GM12878 (cell line): ENCODE measurements around the gene DTX1. TPM values are rescaled to one million over a fixed set of nuclear protein-coding genes. Genes with fewer than 3 reads are reported as not detected.

Source experiments
- ATAC-seq: fragments of 200-7000 bp; cut with Tn5 transposase; 3 replicates; pipeline ENCODE4 v1.9.1; 2020; ENCODE audit warnings: mild to moderate bottlenecking, moderate library complexity
- BruUV-seq: library from RNA; stranded (reverse); fragments of 400-500 nt; replicated peaks from 2 replicates; lab custom pipeline; 2021; lab: Mats Ljungman, UMichigan
- CTCF ChIA-PET: fragments of 300-600 bp; sonication (Branson Sonifier 250); formaldehyde crosslinking; extraction: SDS; loops from one replicate; lab custom pipeline; 2021; ENCODE audit warnings: inconsistent platforms; lab: Yijun Ruan, JAX
- POLR2A ChIA-PET: fragments of 350-600 bp; formaldehyde crosslinking; extraction: SDS; loops from one replicate; lab custom pipeline; 2021; ENCODE audit warnings: inconsistent platforms; lab: Charles Lee
- RAD21 ChIA-PET: fragments of 300-600 bp; sonication (Branson Sonifier 250); formaldehyde crosslinking; loops from one replicate; lab custom pipeline; 2023; ENCODE audit warnings: antibody characterized with exemption; ENCODE audit not compliant: unreplicated experiment; lab: Charles Lee
- SMC1A ChIA-PET: fragments of 300-600 bp; sonication (Branson Sonifier 250); formaldehyde crosslinking; loops from one replicate; lab custom pipeline; 2023; ENCODE audit not compliant: unreplicated experiment, uncharacterized antibody; lab: Charles Lee
- DNase-seq: peaks from one replicate; pipeline ENCODE4 v3.0.0-alpha.2; 2011; ENCODE audit warnings: low read depth, low spot score
- FAIRE-seq: peaks from 3 replicates; lab custom pipeline; 2011; peaks lifted over from hg19 to GRCh38; lab: Jason Lieb, UNC
- H2AFZ ChIP-seq: 2 replicates; pipeline ENCODE4 v1.6.0; 2011; ENCODE audit warnings: low read depth, low read length, control low read depth; ENCODE audit not compliant: control insufficient read depth
- H3K27ac ChIP-seq: 2 replicates; pipeline ENCODE4 v1.5.1; 2011; ENCODE audit warnings: control low read depth; ENCODE audit not compliant: control insufficient read depth, insufficient read depth
- H3K27me3 ChIP-seq, 2 experiments: replicated peaks in 1 of 2; 2 replicates each; pipeline versions ENCODE4 v1.6.0 to v1.6.1; 2011; ENCODE audit warnings: low read length in 1 of 2; ENCODE audit not compliant: control insufficient read depth in 2 of 2, insufficient read depth in 2 of 2
- H3K36me3 ChIP-seq, 2 experiments: 2 replicates each; pipeline ENCODE4 v1.5.1; 2011; ENCODE audit warnings: low read length in 1 of 2; ENCODE audit not compliant: control insufficient read depth in 2 of 2, insufficient read depth in 2 of 2
- H3K4me1 ChIP-seq: 2 replicates; pipeline ENCODE4 v1.6.1; 2011; ENCODE audit warnings: mild to moderate bottlenecking, low read length, moderate library complexity, mixed read lengths; ENCODE audit not compliant: control insufficient read depth, insufficient read depth
- H3K4me2 ChIP-seq: 2 replicates; pipeline ENCODE4 v1.6.0; 2011; ENCODE audit warnings: control low read depth; ENCODE audit not compliant: control insufficient read depth, insufficient read depth
- H3K4me3 ChIP-seq: fragments of 200-600 bp; sonication (generic); 2 replicates; pipeline ENCODE4 v1.5.1; 2016
- H3K79me2 ChIP-seq: 2 replicates; pipeline ENCODE4 v1.6.0; 2011; ENCODE audit warnings: low read length; ENCODE audit not compliant: control insufficient read depth, insufficient read depth
- H3K9ac ChIP-seq: 2 replicates; pipeline ENCODE4 v1.8.0; 2011; ENCODE audit warnings: low read length, control low read depth, mixed read lengths; ENCODE audit not compliant: control insufficient read depth, insufficient read depth
- H3K9me3 ChIP-seq: replicated peaks from 3 replicates; pipeline ENCODE4 v1.5.1; 2011; ENCODE audit warnings: mild to moderate bottlenecking, low read length; ENCODE audit not compliant: control insufficient read depth, insufficient read depth
- H4K20me1 ChIP-seq: 2 replicates; pipeline ENCODE4 v1.6.0; 2011; ENCODE audit not compliant: control insufficient read depth, insufficient read depth
- BCL3 ChIP-seq: IDR thresholded peaks from 2 replicates; pipeline ENCODE4 v1.6.1; 2011; ENCODE audit warnings: borderline replicate concordance, low read depth, mild to moderate bottlenecking, moderate library complexity, low read length; ENCODE audit not compliant: insufficient read depth, poor library complexity, severe bottlenecking
- ESRRA ChIP-seq: IDR thresholded peaks from 2 replicates; pipeline ENCODE4 v1.6.1; 2012; ENCODE audit warnings: mild to moderate bottlenecking, low read length, improper control_type of control experiment
- LARP7 ChIP-seq: fragments of 450-650 bp; IDR thresholded peaks from 2 replicates; pipeline ENCODE4 v1.6.1; 2017; ENCODE audit warnings: mild to moderate bottlenecking
- MTA3 ChIP-seq: IDR thresholded peaks from 2 replicates; pipeline ENCODE4 v1.6.1; 2012; ENCODE audit warnings: low read length, inconsistent platforms, borderline replicate concordance
- MYB ChIP-seq: fragments of 150-350 bp; IDR thresholded peaks from 2 replicates; pipeline ENCODE4 v1.6.1; 2014; ENCODE audit warnings: mild to moderate bottlenecking, low read depth, low read length, borderline replicate concordance
- NR2F1 ChIP-seq: fragments of 450-650 bp; conservative IDR thresholded peaks from 2 replicates; pipeline ENCODE4 v1.6.1; 2017; ENCODE audit warnings: mild to moderate bottlenecking
- POLR2A ChIP-seq: IDR thresholded peaks from 2 replicates; pipeline ENCODE4 v1.6.1; 2011; ENCODE audit warnings: low read depth, mild to moderate bottlenecking, low read length
- SPI1 ChIP-seq: IDR thresholded peaks from 2 replicates; pipeline ENCODE4 v1.6.1; 2011; ENCODE audit warnings: low read depth, mild to moderate bottlenecking, low read length, moderate library complexity, borderline replicate concordance; ENCODE audit not compliant: insufficient read depth
- SREBF2 ChIP-seq: IDR thresholded peaks from 2 replicates; pipeline ENCODE4 v1.6.1; 2012; ENCODE audit warnings: mild to moderate bottlenecking, low read length
- TARDBP ChIP-seq: IDR thresholded peaks from 2 replicates; pipeline ENCODE4 v1.6.1; 2016; ENCODE audit warnings: borderline replicate concordance
- TCF3 ChIP-seq: IDR thresholded peaks from 2 replicates; pipeline ENCODE4 v1.6.1; 2012; ENCODE audit warnings: low read depth, mild to moderate bottlenecking, low read length, borderline replicate concordance; ENCODE audit not compliant: insufficient read depth
- YY1 ChIP-seq: IDR thresholded peaks from 2 replicates; pipeline ENCODE4 v1.6.1; 2011; ENCODE audit warnings: low read depth, mild to moderate bottlenecking, low read length
- ZNF207 ChIP-seq: fragments of 450-650 bp; IDR thresholded peaks from 2 replicates; pipeline ENCODE4 v1.6.1; 2014; ENCODE audit warnings: antibody characterized with exemption, mild to moderate bottlenecking, borderline replicate concordance
- ZNF274 ChIP-seq: IDR thresholded peaks from one replicate; pipeline ENCODE4 v1.8.0; 2011; ENCODE audit not compliant: insufficient read length, insufficient read depth
- WGBS: methylation state at CpG from one replicate; pipeline ENCODE4 v1.1.6; 2016; ENCODE audit warnings: low lambda C conversion rate; ENCODE audit not compliant: insufficient replicate concordance, insufficient coverage; ENCODE audit errors: missing lambda C conversion rate; 5-methylcytosine and 5-hydroxymethylcytosine counted together
- in situ Hi-C: fragments of 300-500 bp; cut with MboI; formaldehyde crosslinking; loops from 9 replicates; pipeline ENCODE4 v1.14.3; 2018; ENCODE audit warnings: mixed read lengths
- intact Hi-C: fragments of 100-400 bp; cut with micrococcal nuclease; formaldehyde crosslinking; loops from one replicate; pipeline ENCODE4 v1.14.2; 2022; ENCODE audit not compliant: unreplicated experiment
- polyA plus RNA-seq, 11 experiments: library from polyadenylated mRNA; depleted of rRNA in 4 of 11; unstranded in 6 of 11; stranded (reverse) in 5 of 11; fragments of >200 nt; fragmentation: Nextera tagmentation in 4 of 11; fragmentation: Illumina TruSeq in 1 of 11; extraction: Ambion mirVana in 4 of 11; extraction: Trizol in 1 of 11; gene quantifications; 1 replicate in 1 of 11; 2 replicates in 10 of 11; pipeline versions ENCODE4 v1.2.1 to v1.2.3, GENCODE V29; 2011 to 2016; ENCODE audit warnings: inconsistent platforms in 2 of 11, missing spikeins in 2 of 11, low read depth in 1 of 11
- total RNA-seq, 4 experiments: library from RNA; depleted of rRNA in 3 of 4; stranded (reverse); fragments of >200 nt in 3 of 4; fragmentation: Illumina TruSeq in 1 of 4; extraction: Trizol in 1 of 4; gene quantifications; 2 replicates each; pipeline versions ENCODE4 v1.2.1 to v1.2.3, GENCODE V29; 2013 to 2021
- TF ChIP-seq, protein P1 (sequence below): fragments of 450-650 bp; conservative IDR thresholded peaks from 2 replicates; pipeline ENCODE4 v1.6.1; 2017; ENCODE audit warnings: mild to moderate bottlenecking, moderate library complexity
- TF ChIP-seq, protein P2 (sequence below): fragments of 450-650 bp; IDR thresholded peaks from 2 replicates; pipeline ENCODE4 v1.6.1; 2018; ENCODE audit warnings: mild to moderate bottlenecking, low read depth, moderate library complexity; ENCODE audit not compliant: partially characterized antibody

The DTX1 gene
- total and polyA plus RNA-seq, 10 of the 15 experiments (the other 5 are each of a cell fraction or from before 2014, with no cell fraction given) = 0.09 to 2.8 (median 0.66) TPM

DNA sequence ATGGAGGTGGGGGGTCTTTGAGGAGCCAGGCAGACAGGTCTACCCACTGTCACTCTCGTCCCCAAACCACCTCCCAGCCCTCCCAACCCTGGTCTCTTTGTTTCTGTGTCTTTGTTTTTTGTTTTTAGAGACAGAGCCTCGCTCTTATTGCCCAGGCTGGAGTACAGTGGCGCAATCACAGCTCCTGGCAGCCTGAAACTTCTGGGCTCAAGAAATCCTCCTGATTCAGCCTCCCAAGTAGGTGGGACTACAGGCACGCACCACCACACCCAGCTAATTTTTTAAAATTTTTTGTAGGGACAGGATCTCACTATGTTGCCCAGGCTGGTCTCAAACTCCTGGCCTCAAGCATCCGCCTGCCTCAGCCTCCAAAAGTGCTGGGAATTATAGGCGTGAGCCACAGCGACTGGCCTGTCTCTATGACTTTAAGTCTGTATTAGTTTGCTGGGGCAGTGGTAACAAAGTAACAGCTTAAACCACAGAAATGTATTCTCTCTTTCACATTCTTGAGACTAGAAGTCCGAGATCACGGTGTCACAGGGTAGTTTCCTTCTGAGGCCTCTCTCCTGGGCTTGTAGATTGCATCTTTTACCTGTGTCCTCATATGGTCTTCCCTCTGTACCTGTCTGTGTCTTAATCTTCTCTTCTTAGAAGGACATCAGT is 26.1 kb downstream of the DTX1 start (continued):
- TF ChIP-seq ZNF274 = no peak
- TF ChIP-seq MTA3 = no peak
- no peak; the same call in 1 of the 2 replicates for TF ChIP-seq NR2F1
- TF ChIP-seq TARDBP = no peak
- TF ChIP-seq, protein P1, sequence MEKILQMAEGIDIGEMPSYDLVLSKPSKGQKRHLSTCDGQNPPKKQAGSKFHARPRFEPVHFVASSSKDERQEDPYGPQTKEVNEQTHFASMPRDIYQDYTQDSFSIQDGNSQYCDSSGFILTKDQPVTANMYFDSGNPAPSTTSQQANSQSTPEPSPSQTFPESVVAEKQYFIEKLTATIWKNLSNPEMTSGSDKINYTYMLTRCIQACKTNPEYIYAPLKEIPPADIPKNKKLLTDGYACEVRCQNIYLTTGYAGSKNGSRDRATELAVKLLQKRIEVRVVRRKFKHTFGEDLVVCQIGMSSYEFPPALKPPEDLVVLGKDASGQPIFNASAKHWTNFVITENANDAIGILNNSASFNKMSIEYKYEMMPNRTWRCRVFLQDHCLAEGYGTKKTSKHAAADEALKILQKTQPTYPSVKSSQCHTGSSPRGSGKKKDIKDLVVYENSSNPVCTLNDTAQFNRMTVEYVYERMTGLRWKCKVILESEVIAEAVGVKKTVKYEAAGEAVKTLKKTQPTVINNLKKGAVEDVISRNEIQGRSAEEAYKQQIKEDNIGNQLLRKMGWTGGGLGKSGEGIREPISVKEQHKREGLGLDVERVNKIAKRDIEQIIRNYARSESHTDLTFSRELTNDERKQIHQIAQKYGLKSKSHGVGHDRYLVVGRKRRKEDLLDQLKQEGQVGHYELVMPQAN = no peak

DNA sequence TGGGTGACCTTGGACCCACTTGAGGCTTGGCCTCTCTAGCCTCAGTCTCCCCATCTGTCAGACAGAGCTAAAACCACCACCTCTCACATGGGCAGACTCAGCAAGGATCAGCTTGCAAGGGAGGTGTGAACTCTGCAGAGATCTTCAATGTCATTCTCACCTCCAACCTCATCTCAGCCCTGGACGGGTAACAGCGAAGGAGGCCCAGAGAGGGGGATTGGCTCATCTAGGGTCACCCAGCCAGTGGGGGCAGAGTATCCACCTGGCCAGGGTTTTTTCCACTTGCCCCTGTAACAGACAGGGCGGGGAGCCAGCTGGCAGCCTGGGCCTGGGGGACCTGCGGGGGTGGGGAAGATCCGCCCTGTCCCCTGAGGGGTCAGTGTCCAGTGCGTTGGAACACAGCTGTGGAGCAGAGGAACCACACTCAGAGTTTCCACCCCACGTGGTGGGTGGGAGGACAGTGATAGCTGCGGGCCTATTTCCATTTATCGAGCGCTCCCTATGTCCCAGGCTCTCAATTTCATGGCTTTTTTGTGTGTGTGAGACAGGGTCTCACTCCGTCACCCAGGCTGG is 27.4 kb downstream of the DTX1 start:
- H3K9ac ChIP-seq = no peak overlapping the region
- ChIA-PET CTCF (interaction anchor here (0.6 to 1.8 kb wide), 6 partner anchors 9 to 91 kb away, joined by 3 to 7 read pairs (median 4); no protein-coding TSS in a partner anchor), SMC1A (interaction anchor here (0.8 to 5.5 kb wide), 7 partner anchors 8 to 25 kb away, joined by 3 to 29 read pairs (median 4); no protein-coding TSS in a partner anchor), POLR2A (interaction anchor here (0.9 to 1.7 kb wide), 3 partner anchors 9 to 22 kb away, joined by 4 to 7 read pairs (median 4); no protein-coding TSS in a partner anchor), RAD21 (interaction anchor here (1.0 to 2.6 kb wide), 3 partner anchors 9 to 35 kb away, joined by 4 to 8 read pairs (median 7); no protein-coding TSS in a partner anchor)
- intact Hi-C loops = no loop called here
- ATAC-seq (no peak), DNase-seq (no peak), FAIRE-seq (no peak)
- peaks cover 62% of the 10 kb centered on the region for H3K4me1 ChIP-seq
- H3K27me3 ChIP-seq = no peaks in the 10 kb centered on the region
- WGBS = 73% methylated on average over 11 of the region's 11 CpGs
- H3K4me3 ChIP-seq = no peak overlapping the region
- in situ Hi-C loops = no loop called here
- H3K4me2 ChIP-seq = no peak overlapping the region
- H3K27ac ChIP-seq = no peak overlapping the region
- H3K36me3 ChIP-seq = peaks cover 0 to 3% of the 10 kb centered on the region in 2 experiments; a peak in 2 of 4 replicates
- no peak overlapping the region for H2AFZ ChIP-seq
- H3K79me2 ChIP-seq = no peaks in the 10 kb centered on the region
- no TSS peak for BruUV-seq
- H3K9me3 ChIP-seq = no peaks in the 10 kb centered on the region
- no peaks in the 10 kb centered on the region for H4K20me1 ChIP-seq
- TF ChIP-seq ZNF207 (no peak), BCL3 (no peak), MYB (no peak), SPI1 (no peak), ESRRA (no peak), LARP7 (no peak), SREBF2 (no peak), POLR2A (no peak), YY1 (no peak), TCF3 (no peak)
- TF ChIP-seq, protein P2, sequence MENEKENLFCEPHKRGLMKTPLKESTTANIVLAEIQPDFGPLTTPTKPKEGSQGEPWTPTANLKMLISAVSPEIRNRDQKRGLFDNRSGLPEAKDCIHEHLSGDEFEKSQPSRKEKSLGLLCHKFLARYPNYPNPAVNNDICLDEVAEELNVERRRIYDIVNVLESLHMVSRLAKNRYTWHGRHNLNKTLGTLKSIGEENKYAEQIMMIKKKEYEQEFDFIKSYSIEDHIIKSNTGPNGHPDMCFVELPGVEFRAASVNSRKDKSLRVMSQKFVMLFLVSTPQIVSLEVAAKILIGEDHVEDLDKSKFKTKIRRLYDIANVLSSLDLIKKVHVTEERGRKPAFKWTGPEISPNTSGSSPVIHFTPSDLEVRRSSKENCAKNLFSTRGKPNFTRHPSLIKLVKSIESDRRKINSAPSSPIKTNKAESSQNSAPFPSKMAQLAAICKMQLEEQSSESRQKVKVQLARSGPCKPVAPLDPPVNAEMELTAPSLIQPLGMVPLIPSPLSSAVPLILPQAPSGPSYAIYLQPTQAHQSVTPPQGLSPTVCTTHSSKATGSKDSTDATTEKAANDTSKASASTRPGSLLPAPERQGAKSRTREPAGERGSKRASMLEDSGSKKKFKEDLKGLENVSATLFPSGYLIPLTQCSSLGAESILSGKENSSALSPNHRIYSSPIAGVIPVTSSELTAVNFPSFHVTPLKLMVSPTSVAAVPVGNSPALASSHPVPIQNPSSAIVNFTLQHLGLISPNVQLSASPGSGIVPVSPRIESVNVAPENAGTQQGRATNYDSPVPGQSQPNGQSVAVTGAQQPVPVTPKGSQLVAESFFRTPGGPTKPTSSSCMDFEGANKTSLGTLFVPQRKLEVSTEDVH = no peak
